Neuron (in vitro differentiated cells): ENCODE measurements around the gene ARL11.

Source experiments
- H2AFZ ChIP-seq: one replicate; pipeline ENCODE4 v1.6.1; 2013; ENCODE audit warnings: low read depth, mild to moderate bottlenecking, inconsistent platforms, low read length, moderate library complexity
- H3K27me3 ChIP-seq: one replicate; pipeline ENCODE4 v1.6.1; 2013; ENCODE audit warnings: low read length; ENCODE audit not compliant: insufficient read depth
- H3K36me3 ChIP-seq: one replicate; pipeline ENCODE4 v1.6.1; 2013; ENCODE audit warnings: low read length; ENCODE audit not compliant: insufficient read depth
- H3K4me1 ChIP-seq: one replicate; pipeline ENCODE4 v1.6.1; 2013; ENCODE audit warnings: low read length; ENCODE audit not compliant: insufficient read depth
- H3K4me3 ChIP-seq: 2 replicates; pipeline ENCODE4 v1.5.1; 2013; ENCODE audit warnings: mild to moderate bottlenecking, low read length, moderate library complexity
- H3K9me3 ChIP-seq: one replicate; pipeline ENCODE4 v1.6.1; 2013; ENCODE audit warnings: low read length

The ARL11 gene

GRCh38 chr13:49643035-49643646, 14.8 kb downstream of the ARL11 start:
- H3K4me1 ChIP-seq, result no peaks in the 10 kb centered on the region
- no peaks in the 10 kb centered on the region for H3K36me3 ChIP-seq
- no peaks in the 10 kb centered on the region for H3K9me3 ChIP-seq
- no peak overlapping the region for H3K4me3 ChIP-seq
- no peak overlapping the region for H2AFZ ChIP-seq
- no peaks in the 10 kb centered on the region for H3K27me3 ChIP-seq

- Histone ChIP-seq H3K9me3 (no peaks in the 10 kb centered on the region), H2AFZ (no peak overlapping the region), H3K4me3 (no peak overlapping the region), H3K4me1 (no peaks in the 10 kb centered on the region), H3K36me3 (no peaks in the 10 kb centered on the region), H3K27me3 (no peaks in the 10 kb centered on the region)
Observed at GRCh38 chr13:49645451-49645850, 17.1 kb downstream of the ARL11 start.

GRCh38 chr13:49646688-49647087, 18.4 kb downstream of the ARL11 start:
- Histone ChIP-seq H3K4me3 (no peak overlapping the region), H2AFZ (no peak overlapping the region), H3K9me3 (no peaks in the 10 kb centered on the region), H3K27me3 (no peaks in the 10 kb centered on the region), H3K4me1 (no peaks in the 10 kb centered on the region), H3K36me3 (no peaks in the 10 kb centered on the region)

GRCh38 chr13:49649244-49649962, 21.1 kb downstream of the ARL11 start:
- Histone ChIP-seq H3K4me1 (no peaks in the 10 kb centered on the region), H2AFZ (no peak overlapping the region), H3K9me3 (no peaks in the 10 kb centered on the region), H3K4me3 (no peak overlapping the region), H3K36me3 (no peaks in the 10 kb centered on the region), H3K27me3 (no peaks in the 10 kb centered on the region)

- no peaks in the 10 kb centered on the region for H3K4me1 ChIP-seq
- no peaks in the 10 kb centered on the region for H3K9me3 ChIP-seq
- H2AFZ ChIP-seq, result no peak overlapping the region
- H3K36me3 ChIP-seq, result no peaks in the 10 kb centered on the region
- H3K4me3 ChIP-seq, result no peak overlapping the region
- no peaks in the 10 kb centered on the region for H3K27me3 ChIP-seq
Observed at GRCh38 chr13:49649963-49650312, 21.6 kb downstream of the ARL11 start.

GRCh38 chr13:49651570-49652354, 23.5 kb downstream of the ARL11 start:
- Histone ChIP-seq H3K4me1 (peaks cover 12% of the 10 kb centered on the region), H3K4me3 (no peak overlapping the region), H2AFZ (no peak overlapping the region), H3K36me3 (no peaks in the 10 kb centered on the region), H3K27me3 (no peaks in the 10 kb centered on the region), H3K9me3 (no peaks in the 10 kb centered on the region)

- no peak overlapping the region for H2AFZ ChIP-seq
- H3K4me1 ChIP-seq, result peaks cover 12% of the 10 kb centered on the region
- no peaks in the 10 kb centered on the region for H3K27me3 ChIP-seq
- no peaks in the 10 kb centered on the region for H3K36me3 ChIP-seq
- no peak overlapping the region for H3K4me3 ChIP-seq
- H3K9me3 ChIP-seq, result no peaks in the 10 kb centered on the region
Observed at GRCh38 chr13:49652355-49653305, 24.3 kb downstream of the ARL11 start.

GRCh38 chr13:49653478-49653877, 25.2 kb downstream of the ARL11 start:
- no peak overlapping the region for H3K4me3 ChIP-seq
- no peaks in the 10 kb centered on the region for H3K36me3 ChIP-seq
- H3K27me3 ChIP-seq, result no peaks in the 10 kb centered on the region
- no peak overlapping the region for H2AFZ ChIP-seq
- no peaks in the 10 kb centered on the region for H3K9me3 ChIP-seq
- peaks cover 12% of the 10 kb centered on the region for H3K4me1 ChIP-seq

- H3K9me3 ChIP-seq, result no peaks in the 10 kb centered on the region
- peaks cover 12% of the 10 kb centered on the region for H3K4me1 ChIP-seq
- no peaks in the 10 kb centered on the region for H3K27me3 ChIP-seq
- no peaks in the 10 kb centered on the region for H3K36me3 ChIP-seq
- H3K4me3 ChIP-seq, result no peak overlapping the region
- no peak overlapping the region for H2AFZ ChIP-seq
Observed at GRCh38 chr13:49654011-49654410, 25.7 kb downstream of the ARL11 start.

GRCh38 chr13:49655906-49656305, 27.6 kb downstream of the ARL11 start:
- no peaks in the 10 kb centered on the region for H3K27me3 ChIP-seq
- H3K4me1 ChIP-seq, result peaks cover 12% of the 10 kb centered on the region
- peaks cover 3% of the 10 kb centered on the region for H3K36me3 ChIP-seq
- H3K4me3 ChIP-seq, result no peak overlapping the region
- no peaks in the 10 kb centered on the region for H3K9me3 ChIP-seq
- H2AFZ ChIP-seq, result no peak overlapping the region

GRCh38 chr13:49657241-49657641, 28.9 kb downstream of the ARL11 start:
- no peaks in the 10 kb centered on the region for H3K27me3 ChIP-seq
- H3K36me3 ChIP-seq, result peaks cover 10% of the 10 kb centered on the region
- no peak overlapping the region for H3K4me3 ChIP-seq
- no peaks in the 10 kb centered on the region for H3K9me3 ChIP-seq
- peaks cover 12% of the 10 kb centered on the region for H3K4me1 ChIP-seq
- no peak overlapping the region for H2AFZ ChIP-seq

- Histone ChIP-seq H2AFZ (no peak overlapping the region), H3K4me3 (no peak overlapping the region), H3K9me3 (no peaks in the 10 kb centered on the region), H3K27me3 (no peaks in the 10 kb centered on the region), H3K36me3 (peaks cover 37% of the 10 kb centered on the region), H3K4me1 (peaks cover 6% of the 10 kb centered on the region)
Observed at GRCh38 chr13:49664606-49665005, 36.3 kb downstream of the ARL11 start.
